HCT116 (cell line): Measurements from ENCODE around the gene COPG2. TPM values are rescaled to one million over a fixed set of nuclear protein-coding genes. Genes with fewer than 3 reads are reported as not detected.

Experiments used
- ATAC-seq: fragments of 200-7000 bp; cut with Tn5 transposase; 2 replicates; pipeline ENCODE4 v1.9.1; 2020; ENCODE audit warnings: mild to moderate bottlenecking, moderate library complexity
- BruUV-seq: library from RNA; stranded (reverse); fragments of 400-500 nt; replicated peaks from 2 replicates; lab custom pipeline; 2021; lab: Mats Ljungman, UMichigan
- CTCF ChIA-PET: fragments of 300-600 bp; sonication (Branson Sonifier 250); formaldehyde crosslinking; loops from one replicate; lab custom pipeline; 2021; ENCODE audit warnings: antibody characterized with exemption; lab: Charles Lee
- POLR2A ChIA-PET: fragments of 300-600, 350-600 bp; sonication (Branson Sonifier 250); formaldehyde crosslinking; loops from one replicate; lab custom pipeline; 2021; ENCODE audit warnings: antibody characterized with exemption; lab: Charles Lee
- RAD21 ChIA-PET, 2 experiments: fragments of 300-600 bp; sonication (Branson Sonifier 250); formaldehyde crosslinking; loops; one replicate each; lab custom pipeline; 2023; ENCODE audit warnings: low total read pairs in 2 of 2; ENCODE audit not compliant: uncharacterized antibody in 2 of 2, unreplicated experiment in 2 of 2, low non-redundant PET in 1 of 2; lab: Charles Lee
- DNase-seq: peaks from one replicate; pipeline ENCODE4 v3.0.0-alpha.2; 2010; ENCODE audit warnings: low read depth, low spot score
- H2AFZ ChIP-seq: fragments of 200-600 bp; shearing (Covaris generic), sonication (generic); 2 replicates; pipeline ENCODE4 v1.6.1; 2017; ENCODE audit warnings: low read depth, mixed run types, mixed read lengths, antibody characterized with exemption, low read length; ENCODE audit not compliant: poor library complexity, severe bottlenecking
- H3K27ac ChIP-seq: 2 replicates; pipeline ENCODE4 v1.5.1; 2012; ENCODE audit warnings: low read depth, low read length
- H3K27me3 ChIP-seq: fragments of 200-600 bp; sonication (generic); 2 replicates; pipeline ENCODE4 v1.6.1; 2016; ENCODE audit warnings: mixed run types, low read length, mixed read lengths; ENCODE audit not compliant: insufficient read depth
- H3K36me3 ChIP-seq, 2 experiments: fragments of 200-500 bp in 1 of 2; fragments of 200-600 bp in 1 of 2; sonication (Bioruptor generic) in 1 of 2; sonication (generic) in 1 of 2; 2 replicates each; pipeline versions ENCODE4 v1.5.1 to v1.6.1; 2014 to 2016; ENCODE audit warnings: low read length in 2 of 2, inconsistent platforms in 1 of 2, mixed read lengths in 1 of 2, mixed run types in 1 of 2; ENCODE audit not compliant: insufficient read depth in 2 of 2, control insufficient read depth in 1 of 2
- H3K4me1 ChIP-seq, 2 experiments: fragments of 200-600 bp in 1 of 2; sonication (generic) in 1 of 2; 2 replicates each; pipeline versions ENCODE4 v1.5.1 to v1.6.1; 2012 to 2017; ENCODE audit warnings: low read length in 2 of 2, inconsistent platforms in 1 of 2, mild to moderate bottlenecking in 1 of 2, mixed read lengths in 1 of 2, mixed run types in 1 of 2, moderate library complexity in 1 of 2; ENCODE audit not compliant: insufficient read depth in 2 of 2, control insufficient read depth in 1 of 2
- H3K4me2 ChIP-seq: fragments of 200-600 bp; sonication (generic); 2 replicates; pipeline ENCODE4 v1.6.1; 2017; ENCODE audit warnings: mixed run types, low read length, mixed read lengths
- H3K4me3 ChIP-seq, 2 experiments: fragments of 200-600 bp in 1 of 2; sonication (generic) in 1 of 2; replicated peaks in 1 of 2; 2 replicates each; pipeline ENCODE4 v1.5.1; 2011 to 2016; ENCODE audit warnings: low read length in 2 of 2, control low read depth in 1 of 2, low read depth in 1 of 2, mild to moderate bottlenecking in 1 of 2, mixed read lengths in 1 of 2, mixed run types in 1 of 2
- H3K79me2 ChIP-seq: fragments of 200-600 bp; sonication (generic); 2 replicates; pipeline ENCODE4 v1.6.1; 2017; ENCODE audit warnings: mild to moderate bottlenecking, mixed run types, low read length, moderate library complexity, mixed read lengths; ENCODE audit not compliant: insufficient read depth
- H3K9ac ChIP-seq: fragments of 200-600 bp; sonication (generic); 2 replicates; pipeline ENCODE4 v1.6.1; 2016; ENCODE audit warnings: low read length, mixed read lengths
- H3K9me2 ChIP-seq: fragments of 200-600 bp; sonication (generic), shearing (Covaris generic); 2 replicates; pipeline ENCODE4 v1.6.1; 2017; ENCODE audit warnings: mixed run types, mild to moderate bottlenecking, moderate library complexity; ENCODE audit not compliant: insufficient read depth
- H3K9me3 ChIP-seq, 2 experiments: fragments of 200-500 bp in 1 of 2; fragments of 200-600 bp in 1 of 2; sonication (Bioruptor generic) in 1 of 2; sonication (generic) in 1 of 2; 2 replicates each; pipeline ENCODE4 v1.6.1; 2014 to 2017; ENCODE audit warnings: low read length in 2 of 2, mixed read lengths in 2 of 2, inconsistent platforms in 1 of 2, low read depth in 1 of 2, mild to moderate bottlenecking in 1 of 2, mixed run types in 1 of 2, moderate library complexity in 1 of 2; ENCODE audit not compliant: control insufficient read depth in 1 of 2, insufficient read depth in 1 of 2
- H4K20me1 ChIP-seq: fragments of 200-600 bp; sonication (generic), shearing (Covaris generic); 2 replicates; pipeline ENCODE4 v1.6.1; 2017; ENCODE audit warnings: mixed run types, mild to moderate bottlenecking, moderate library complexity; ENCODE audit not compliant: insufficient read depth
- CEBPB ChIP-seq: IDR thresholded peaks from 2 replicates; pipeline ENCODE4 v1.6.1; 2012; ENCODE audit warnings: low read depth
- CTCF ChIP-seq, 3 experiments: fragments of 200-600 bp in 1 of 3; sonication (generic) in 1 of 3; IDR thresholded peaks in 2 of 3; conservative IDR thresholded peaks in 1 of 3; 2 replicates each; pipeline ENCODE4 v1.5.1; 2012 to 2017; ENCODE audit warnings: low read depth in 2 of 3, low read length in 2 of 3, antibody characterized with exemption in 1 of 3, borderline replicate concordance in 1 of 3, control low read depth in 1 of 3, mild to moderate bottlenecking in 1 of 3, mixed read lengths in 1 of 3, mixed run types in 1 of 3, moderate library complexity in 1 of 3; ENCODE audit not compliant: insufficient read depth in 1 of 3
- EGR1 ChIP-seq: IDR thresholded peaks from 2 replicates; pipeline ENCODE4 v1.6.1; 2012; ENCODE audit warnings: low read depth
- ELF1 ChIP-seq: IDR thresholded peaks from 2 replicates; pipeline ENCODE4 v1.6.1; 2012; ENCODE audit warnings: low read depth, borderline replicate concordance
- FOSL1 ChIP-seq: IDR thresholded peaks from 2 replicates; pipeline ENCODE4 v1.6.1; 2012; ENCODE audit warnings: low read depth
- JUND ChIP-seq: IDR thresholded peaks from 2 replicates; pipeline ENCODE4 v1.6.1; 2012
- RAD21 ChIP-seq: IDR thresholded peaks from 2 replicates; pipeline ENCODE4 v1.6.1; 2012; ENCODE audit warnings: low read depth, mild to moderate bottlenecking
- SP1 ChIP-seq: IDR thresholded peaks from 2 replicates; pipeline ENCODE4 v1.6.1; 2012; ENCODE audit warnings: low read depth
- SRF ChIP-seq: IDR thresholded peaks from 2 replicates; pipeline ENCODE4 v1.6.1; 2012; ENCODE audit warnings: low read depth
- YY1 ChIP-seq: IDR thresholded peaks from 2 replicates; pipeline ENCODE4 v1.6.1; 2011; ENCODE audit warnings: low read length, low read depth, moderate library complexity, mild to moderate bottlenecking; ENCODE audit not compliant: insufficient replicate concordance; ENCODE audit errors: extremely low read depth
- ZNF274 ChIP-seq: fragments of 200-500 bp; sonication (Bioruptor generic); IDR thresholded peaks from 2 replicates; pipeline ENCODE4 v1.6.1; 2014; ENCODE audit warnings: mild to moderate bottlenecking, low read depth, low read length, inconsistent platforms
- intact Hi-C: fragments of 100-400 bp; cut with micrococcal nuclease; formaldehyde crosslinking; loops from 2 replicates; pipeline ENCODE4 v1.10.0; 2022
- total RNA-seq: library from RNA; stranded (reverse); gene quantifications from one replicate; pipeline ENCODE4 v1.2.1, GENCODE V29; 2021; ENCODE audit not compliant: unreplicated experiment
- TF ChIP-seq, protein P1 (sequence below): IDR thresholded peaks from 2 replicates; pipeline ENCODE4 v1.6.1; 2011; ENCODE audit warnings: mild to moderate bottlenecking, low read length, moderate library complexity; ENCODE audit not compliant: insufficient replicate concordance; ENCODE audit errors: extremely low read depth
- TF ChIP-seq, protein P2 (sequence below): IDR thresholded peaks from 2 replicates; pipeline ENCODE4 v1.6.1; 2012; ENCODE audit warnings: low read depth
- TF ChIP-seq, protein P3 (sequence below): IDR thresholded peaks from 2 replicates; pipeline ENCODE4 v1.6.1; 2012

The COPG2 gene
- total RNA-seq, 1 experiment from 2014 or later, result 31.0 TPM

DNA sequence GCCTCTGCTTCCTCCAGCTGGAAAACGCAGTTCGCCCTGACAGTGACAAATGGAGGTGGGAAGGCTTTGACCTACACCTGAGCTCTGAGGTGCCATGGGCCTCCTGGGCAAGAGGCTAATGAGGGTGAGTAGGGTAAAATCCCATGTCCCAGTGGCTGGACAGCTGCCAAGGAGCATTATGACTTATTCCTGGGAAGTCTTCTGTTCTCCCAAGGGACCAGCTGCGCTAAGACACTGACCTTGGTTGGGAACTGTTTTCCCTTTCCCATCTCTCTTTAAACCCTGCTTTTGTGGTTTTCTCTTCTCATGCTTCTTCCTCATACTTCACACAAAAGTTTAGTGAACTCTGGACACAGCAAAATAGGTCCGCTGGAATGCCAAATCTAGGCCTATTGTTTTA is 72.6 kb downstream of the COPG2 start:
- H3K9me3 ChIP-seq, result no peaks in the 10 kb centered on the region
- H4K20me1 ChIP-seq, result no peaks in the 10 kb centered on the region
- H2AFZ ChIP-seq, result no peak overlapping the region
- ChIA-PET POLR2A (no interaction called here), CTCF (no interaction called here), RAD21 (no interaction called here)
- H3K4me1 ChIP-seq, result no peaks in the 10 kb centered on the region
- no peak overlapping the region for H3K4me2 ChIP-seq
- no peak overlapping the region for H3K9ac ChIP-seq
- H3K79me2 ChIP-seq, result no peaks in the 10 kb centered on the region
- BruUV-seq, result no TSS peak
- ATAC-seq, result no peak
- no peak for DNase-seq
- no peaks in the 10 kb centered on the region for H3K9me2 ChIP-seq
- no peaks in the 10 kb centered on the region for H3K27me3 ChIP-seq
- intact Hi-C loops, result no loop called here
- H3K4me3 ChIP-seq, result no peak overlapping the region
- TF ChIP-seq CTCF (IDR thresholded peaks at IDR 0.05 in 2 of 3, conservative IDR thresholded peaks at IDR 0.05 in 1 of 3; ENCODE audit: borderline replicate concordance in 1 of 3, insufficient read depth in 1 of 3, low read depth in 2 of 3, low read length in 2 of 3) (no peak), SP1 (no peak), CEBPB (no peak), YY1 (no peak), JUND (no peak), ZNF274 (no peak), EGR1 (no peak), RAD21 (no peak), SRF (no peak), FOSL1 (no peak), ELF1 (no peak)
- TF ChIP-seq, protein P1, sequence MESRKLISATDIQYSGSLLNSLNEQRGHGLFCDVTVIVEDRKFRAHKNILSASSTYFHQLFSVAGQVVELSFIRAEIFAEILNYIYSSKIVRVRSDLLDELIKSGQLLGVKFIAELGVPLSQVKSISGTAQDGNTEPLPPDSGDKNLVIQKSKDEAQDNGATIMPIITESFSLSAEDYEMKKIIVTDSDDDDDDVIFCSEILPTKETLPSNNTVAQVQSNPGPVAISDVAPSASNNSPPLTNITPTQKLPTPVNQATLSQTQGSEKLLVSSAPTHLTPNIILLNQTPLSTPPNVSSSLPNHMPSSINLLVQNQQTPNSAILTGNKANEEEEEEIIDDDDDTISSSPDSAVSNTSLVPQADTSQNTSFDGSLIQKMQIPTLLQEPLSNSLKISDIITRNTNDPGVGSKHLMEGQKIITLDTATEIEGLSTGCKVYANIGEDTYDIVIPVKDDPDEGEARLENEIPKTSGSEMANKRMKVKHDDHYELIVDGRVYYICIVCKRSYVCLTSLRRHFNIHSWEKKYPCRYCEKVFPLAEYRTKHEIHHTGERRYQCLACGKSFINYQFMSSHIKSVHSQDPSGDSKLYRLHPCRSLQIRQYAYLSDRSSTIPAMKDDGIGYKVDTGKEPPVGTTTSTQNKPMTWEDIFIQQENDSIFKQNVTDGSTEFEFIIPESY, result no peak
- TF ChIP-seq, protein P2, sequence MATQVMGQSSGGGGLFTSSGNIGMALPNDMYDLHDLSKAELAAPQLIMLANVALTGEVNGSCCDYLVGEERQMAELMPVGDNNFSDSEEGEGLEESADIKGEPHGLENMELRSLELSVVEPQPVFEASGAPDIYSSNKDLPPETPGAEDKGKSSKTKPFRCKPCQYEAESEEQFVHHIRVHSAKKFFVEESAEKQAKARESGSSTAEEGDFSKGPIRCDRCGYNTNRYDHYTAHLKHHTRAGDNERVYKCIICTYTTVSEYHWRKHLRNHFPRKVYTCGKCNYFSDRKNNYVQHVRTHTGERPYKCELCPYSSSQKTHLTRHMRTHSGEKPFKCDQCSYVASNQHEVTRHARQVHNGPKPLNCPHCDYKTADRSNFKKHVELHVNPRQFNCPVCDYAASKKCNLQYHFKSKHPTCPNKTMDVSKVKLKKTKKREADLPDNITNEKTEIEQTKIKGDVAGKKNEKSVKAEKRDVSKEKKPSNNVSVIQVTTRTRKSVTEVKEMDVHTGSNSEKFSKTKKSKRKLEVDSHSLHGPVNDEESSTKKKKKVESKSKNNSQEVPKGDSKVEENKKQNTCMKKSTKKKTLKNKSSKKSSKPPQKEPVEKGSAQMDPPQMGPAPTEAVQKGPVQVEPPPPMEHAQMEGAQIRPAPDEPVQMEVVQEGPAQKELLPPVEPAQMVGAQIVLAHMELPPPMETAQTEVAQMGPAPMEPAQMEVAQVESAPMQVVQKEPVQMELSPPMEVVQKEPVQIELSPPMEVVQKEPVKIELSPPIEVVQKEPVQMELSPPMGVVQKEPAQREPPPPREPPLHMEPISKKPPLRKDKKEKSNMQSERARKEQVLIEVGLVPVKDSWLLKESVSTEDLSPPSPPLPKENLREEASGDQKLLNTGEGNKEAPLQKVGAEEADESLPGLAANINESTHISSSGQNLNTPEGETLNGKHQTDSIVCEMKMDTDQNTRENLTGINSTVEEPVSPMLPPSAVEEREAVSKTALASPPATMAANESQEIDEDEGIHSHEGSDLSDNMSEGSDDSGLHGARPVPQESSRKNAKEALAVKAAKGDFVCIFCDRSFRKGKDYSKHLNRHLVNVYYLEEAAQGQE, result no peak
- TF ChIP-seq, protein P3, sequence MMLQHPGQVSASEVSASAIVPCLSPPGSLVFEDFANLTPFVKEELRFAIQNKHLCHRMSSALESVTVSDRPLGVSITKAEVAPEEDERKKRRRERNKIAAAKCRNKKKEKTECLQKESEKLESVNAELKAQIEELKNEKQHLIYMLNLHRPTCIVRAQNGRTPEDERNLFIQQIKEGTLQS, result no peak
- H3K36me3 ChIP-seq, result no peaks in the 10 kb centered on the region
- H3K27ac ChIP-seq, result no peak overlapping the region
